GOT3 (cell line): ENCODE measurements around the gene FBXW2.

Source experiments
- DNase-seq: peaks from one replicate; lab custom pipeline; 2025; ENCODE audit warnings: mixed read lengths; lab: John Stamatoyannopoulos, UW

Gene FBXW2

DNA sequence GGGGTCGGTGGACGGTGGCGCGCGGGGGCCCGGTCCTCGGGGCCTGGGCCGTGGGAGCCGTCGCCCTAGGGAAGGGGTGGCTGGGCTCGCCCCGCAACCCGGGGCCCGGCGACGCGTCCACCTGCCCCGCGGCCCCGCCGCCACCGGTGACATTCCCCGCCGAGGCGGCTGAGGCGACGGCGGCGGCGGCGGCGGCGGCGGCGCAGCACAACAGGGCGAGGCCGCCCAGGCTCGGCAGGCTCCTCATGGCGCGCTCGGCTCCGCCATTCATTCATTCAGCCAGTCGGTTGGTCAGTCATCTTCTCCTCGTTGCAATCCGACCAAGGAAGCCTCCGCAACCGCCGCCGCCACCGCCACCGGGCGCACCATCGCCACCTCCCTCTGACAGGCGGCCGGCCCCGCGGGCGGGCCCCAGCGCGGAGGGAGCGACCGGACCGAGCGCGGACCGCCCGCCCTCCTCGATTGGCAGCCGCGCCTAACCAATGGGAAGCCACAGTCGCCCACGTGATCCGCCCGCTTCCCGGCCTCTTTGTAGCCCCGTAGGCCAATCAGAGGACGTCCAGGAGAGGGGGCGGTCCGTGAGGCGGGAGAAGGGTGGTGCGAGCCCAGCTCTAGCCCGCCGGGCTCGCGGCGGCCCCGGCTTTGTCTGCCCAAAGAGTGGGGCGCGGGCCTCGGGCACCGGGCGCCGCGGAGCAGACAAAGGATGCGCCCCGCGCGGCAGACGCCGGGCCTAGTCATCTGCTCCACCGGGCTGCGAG, 78.9 kb downstream of the FBXW2 start, which contains the start of gene MEGF9:
Gene MEGF9 (minus strand): TSS at position 383 of the 758 bp plus-strand sequence. CDS start 112 bp downstream, at position 271.
- peak; percentile 79 for DNase-seq

DNA sequence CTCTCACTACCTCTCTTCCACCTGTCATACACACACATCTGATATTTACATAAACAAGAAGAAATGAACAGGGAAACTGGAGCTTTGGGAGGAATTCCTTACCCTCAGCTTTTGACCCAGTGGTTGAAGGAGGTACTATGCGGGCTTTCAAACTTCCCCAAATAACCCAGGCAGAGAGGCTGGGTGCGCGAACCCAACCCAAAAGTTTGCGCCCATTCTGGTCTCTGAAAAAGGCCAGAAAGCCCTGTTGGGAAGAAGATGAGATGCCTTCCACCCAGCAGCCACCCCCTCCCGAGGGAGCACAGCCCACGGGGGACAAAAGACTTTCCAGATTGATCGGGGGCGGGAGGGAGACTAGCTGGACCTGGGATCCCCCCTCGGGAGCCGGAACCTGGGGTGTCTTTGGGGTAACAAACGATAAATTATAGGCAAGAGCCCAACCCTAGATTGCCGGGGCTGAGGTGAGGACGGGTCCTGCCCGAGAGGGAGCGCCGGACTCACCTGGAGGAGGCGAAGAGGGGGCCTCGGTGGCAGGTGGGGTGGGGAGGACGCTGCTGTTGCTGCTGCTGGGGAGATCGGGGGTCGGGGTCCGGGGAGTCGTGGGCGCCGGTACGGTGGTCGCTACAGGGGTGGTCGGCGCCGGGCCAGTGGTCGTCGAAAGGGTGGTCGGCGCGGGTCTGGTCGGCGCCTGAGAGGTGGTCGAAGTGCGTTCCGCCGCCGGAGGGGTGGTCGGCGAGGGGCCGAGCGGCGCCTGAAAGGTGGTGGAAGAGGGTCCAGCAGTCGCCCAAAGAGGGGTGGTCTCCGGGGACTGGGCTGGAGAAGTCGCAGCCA, 79.7 kb downstream of the FBXW2 start:
- DNase-seq = no peak

DNA sequence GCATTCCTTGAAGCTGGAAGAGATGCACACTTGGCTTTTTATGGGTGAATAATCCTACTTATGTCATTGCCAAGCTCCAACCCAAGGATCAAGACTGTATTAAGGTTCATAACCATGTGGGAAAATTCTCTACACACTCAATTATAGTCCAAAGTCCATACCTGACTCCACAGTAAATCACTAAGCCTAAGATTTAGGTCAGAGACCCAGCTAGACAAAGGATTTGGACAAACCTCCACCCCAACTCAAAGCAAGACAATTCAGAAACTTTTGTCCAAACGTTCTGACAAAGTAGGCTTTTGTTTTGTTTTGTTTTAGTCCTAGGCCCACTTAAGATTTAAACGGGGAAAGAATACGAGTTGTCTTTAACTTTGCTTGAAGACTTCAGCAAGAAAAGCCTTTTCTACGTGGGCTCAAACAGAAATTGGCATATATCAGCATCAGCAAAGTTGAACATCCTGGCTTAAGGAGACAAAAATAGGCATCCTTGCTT, 80.6 kb downstream of the FBXW2 start:
- no peak for DNase-seq

DNA sequence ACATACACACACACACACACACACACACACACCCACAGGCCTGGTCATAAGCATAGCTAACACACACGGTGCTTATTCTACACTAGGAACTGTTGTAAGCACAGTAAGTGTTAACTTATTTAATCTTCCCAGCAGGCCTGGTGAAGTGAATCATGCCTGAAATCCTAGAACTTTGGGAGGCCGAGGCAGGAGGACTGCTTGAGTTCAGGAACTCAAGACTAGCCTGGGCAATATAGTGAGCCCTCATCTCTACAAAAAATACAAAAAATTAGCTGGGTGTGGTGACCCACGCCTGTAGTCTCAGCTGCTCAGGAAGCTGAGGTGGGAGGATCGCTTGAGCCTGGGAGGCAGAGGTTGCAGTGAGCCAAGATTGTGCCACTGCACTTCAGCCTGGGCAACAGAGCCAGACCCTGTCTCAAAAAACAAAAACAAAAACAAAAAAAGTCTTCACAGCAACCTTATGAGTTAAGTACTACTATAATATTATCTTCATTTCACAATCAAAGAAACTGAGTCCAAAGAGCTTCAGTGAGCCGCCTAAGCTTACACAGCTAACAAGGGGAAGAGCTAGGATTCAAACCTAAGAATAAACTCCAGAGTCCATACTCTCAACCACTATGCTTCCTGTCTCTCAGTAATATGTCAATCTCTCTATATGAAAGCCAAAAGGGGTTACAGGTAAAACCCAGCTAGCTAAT, 81.2 kb downstream of the FBXW2 start:
- no peak for DNase-seq

DNA sequence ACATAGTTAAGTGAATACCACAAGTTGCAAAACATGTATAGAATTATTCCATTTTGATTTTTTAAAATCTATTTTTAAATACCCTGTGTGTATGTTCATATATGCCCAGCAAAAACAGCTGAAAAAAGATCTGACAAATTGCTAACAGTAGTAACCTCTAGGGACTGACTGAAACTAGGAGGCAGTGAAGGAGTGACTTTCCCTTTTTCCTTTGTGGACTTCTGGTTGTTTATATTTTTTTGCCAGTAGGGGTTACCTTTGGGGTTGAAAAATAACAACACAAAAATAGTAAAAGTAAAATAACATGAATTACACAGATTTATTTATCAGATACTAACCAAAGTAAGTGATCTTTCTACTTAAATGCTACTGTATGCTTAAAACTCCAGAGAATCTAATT, 81.9 kb downstream of the FBXW2 start:
- DNase-seq = no peak

DNA sequence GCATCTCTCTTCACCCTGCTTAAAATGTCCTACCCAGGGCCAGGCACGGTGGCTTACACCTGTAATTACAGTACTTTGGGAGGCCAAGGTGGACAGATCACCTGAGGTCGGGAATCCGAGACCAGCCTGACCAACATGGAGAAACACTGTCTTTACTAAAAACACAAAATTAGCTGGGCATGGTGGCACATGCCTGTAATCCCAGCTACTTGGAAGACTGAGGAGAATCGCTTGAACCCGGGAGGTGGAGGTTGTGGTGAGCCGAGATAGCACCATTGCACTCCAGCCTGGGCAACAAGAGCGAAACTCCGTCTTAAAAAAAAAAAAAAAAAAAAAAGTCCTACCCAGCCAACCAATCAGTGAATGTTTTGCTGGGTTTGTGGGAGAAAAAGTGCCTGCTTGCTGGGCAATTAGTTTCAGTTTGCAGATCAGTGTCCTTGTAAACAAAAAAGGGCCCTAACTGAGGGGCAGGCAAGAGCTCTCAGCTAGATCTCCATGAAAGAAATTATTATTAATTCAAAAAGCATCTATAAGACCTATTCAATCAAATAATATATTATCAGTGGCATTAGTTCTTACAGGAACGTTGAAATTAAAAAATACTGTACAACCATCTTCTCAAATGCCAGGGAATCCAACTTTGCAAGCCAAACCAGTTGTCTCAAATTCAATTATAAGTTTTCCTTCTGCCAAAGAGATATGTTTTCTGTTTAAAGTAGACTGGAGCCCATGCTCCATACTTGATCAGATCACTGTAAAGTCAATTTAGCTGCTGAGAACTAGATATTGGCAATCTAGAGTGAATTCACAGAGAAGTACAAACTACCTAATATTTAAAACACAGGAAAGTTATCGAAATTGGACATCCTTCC, 82.9 kb downstream of the FBXW2 start:
- no peak for DNase-seq

DNA sequence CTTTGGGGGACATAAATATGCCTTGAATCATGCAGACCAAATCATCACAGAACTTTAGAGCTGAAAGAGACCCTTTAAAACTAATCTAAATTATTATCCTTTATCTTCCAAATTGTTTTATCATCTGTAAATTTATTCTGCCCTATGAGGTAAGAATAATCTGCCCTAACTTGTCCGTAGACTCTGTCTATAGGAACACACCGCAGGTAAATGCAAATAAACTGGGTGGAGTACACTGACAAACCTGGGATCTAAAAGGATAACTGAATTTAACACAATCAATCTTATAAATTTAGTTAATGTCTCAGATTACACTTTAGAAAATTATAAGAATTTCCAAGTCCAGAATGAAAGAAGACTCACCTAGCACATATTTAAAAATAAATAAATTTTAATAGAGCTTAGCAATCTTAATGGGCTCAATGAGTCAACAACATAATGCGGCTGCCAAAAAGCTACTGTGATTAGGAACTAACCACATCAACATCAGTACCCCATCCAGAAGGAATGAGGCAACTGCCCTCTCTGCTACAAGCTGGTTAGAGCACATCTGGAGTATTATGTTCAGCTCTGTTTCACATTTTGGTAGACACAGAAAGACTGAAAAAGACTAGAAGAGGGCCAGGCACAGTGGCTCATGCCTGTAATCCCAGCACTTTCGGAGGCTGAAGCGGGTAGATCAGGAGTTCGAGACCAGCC, 84.5 kb downstream of the FBXW2 start:
- no peak for DNase-seq

DNA sequence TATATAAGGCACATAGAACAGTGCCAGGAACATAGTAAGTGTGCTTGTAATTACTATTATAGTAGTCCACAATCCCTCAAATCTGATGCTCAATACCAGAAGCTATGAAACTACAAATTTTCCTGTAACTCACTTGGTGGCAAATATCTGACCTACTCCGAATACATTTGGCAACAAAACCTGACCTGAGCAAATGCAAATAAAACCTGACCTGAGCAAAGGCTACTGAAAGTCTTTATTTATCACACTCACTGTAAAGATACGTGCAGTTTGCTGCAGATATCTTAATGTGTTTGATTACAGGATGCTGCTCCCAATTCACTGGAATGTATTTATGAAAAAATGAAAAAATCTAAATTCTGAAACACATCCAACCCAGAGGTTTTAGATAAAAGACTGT, 86.0 kb downstream of the FBXW2 start:
- DNase-seq = no peak
